ENCODE results near the gene ME3.

Gene ME3

DNA sequence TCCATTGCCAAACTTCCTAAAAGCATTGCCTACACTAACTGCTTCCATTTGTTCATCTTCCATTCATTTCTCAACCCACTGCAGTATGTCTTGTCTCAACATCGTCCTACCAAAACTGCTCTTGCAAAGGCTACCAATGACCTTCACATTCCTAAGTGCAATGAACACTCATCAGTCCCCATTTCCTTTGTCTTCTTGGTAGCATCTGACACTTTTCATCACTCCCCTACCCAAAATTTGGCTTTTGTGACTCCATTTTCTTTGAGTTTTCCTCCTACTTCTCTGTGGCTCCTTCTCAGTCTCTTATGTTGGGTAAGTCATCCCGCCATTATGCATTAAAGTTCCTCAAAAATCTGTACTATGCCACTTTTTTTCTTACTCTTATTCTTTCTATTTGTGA is 162.3 kb downstream of the ME3 start:
- DNase-seq, result no peak

DNA sequence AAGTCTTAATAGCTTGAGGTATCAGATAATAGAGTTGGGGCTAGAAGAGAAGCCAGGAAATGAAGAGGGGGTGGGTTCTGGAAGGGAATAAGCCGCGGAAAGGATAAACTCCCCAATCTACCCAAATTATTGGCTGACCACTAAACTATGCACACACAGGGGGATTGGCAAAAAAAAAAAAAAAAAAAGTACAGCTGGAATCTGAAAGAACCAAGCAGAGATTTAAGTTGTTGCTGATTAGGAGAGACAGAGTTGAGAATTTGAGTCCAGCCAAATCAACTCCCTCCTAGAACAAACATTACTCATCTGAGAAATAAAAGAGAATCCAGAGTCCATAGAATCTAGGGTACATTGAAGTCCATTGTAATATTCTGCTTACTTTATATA is 162.8 kb downstream of the ME3 start:
- no peak for DNase-seq

DNA sequence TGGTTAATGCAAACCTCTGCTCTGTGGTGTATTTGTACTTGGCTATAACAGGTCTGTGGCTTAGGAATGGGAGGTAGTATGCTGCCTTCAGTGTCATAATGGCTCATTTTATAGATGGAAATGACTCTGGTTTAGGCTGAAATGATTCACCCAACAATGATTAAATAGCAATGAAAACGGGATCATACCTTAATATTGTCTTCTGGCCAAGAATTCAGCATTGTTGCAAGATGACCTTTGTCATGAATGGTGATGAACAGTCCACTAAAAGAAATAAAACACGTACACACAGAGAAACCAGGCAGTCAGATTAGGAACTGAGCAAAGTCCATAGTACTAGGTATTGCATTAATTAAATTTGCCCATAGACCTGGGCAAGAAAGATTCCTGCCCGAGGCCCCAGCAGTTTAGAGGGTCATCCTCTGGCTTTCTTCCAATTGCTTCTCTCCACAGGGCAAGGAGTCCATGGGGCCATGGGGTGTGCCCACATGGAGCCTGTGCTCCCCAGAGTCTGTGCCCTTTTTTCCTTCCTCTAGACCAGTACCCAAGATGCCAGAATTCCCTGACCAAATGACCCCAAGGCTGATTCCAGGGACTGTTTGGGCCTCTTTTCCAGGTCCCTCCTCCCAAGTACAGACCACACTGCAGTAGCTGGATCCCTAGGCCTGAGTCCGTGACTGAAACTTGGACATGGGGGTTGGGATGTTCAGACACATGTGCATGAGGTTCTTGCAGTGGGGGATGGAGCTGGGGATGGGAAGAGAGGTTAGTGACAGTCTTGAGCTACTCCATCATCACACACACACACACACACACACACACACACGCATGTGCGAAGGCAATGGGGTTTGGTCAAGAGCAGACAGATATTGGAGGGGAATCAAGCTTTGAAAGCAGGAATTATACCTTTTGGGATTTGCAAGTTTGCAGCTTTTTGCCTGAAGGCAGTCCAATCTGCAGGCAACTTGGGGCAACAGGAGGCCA is 163.5 kb downstream of the ME3 start:
- no peak for DNase-seq

- DNase-seq, result no peak
Measured at GRCh38 chr11:86507249-86507845, 165.1 kb downstream of the ME3 start.

GRCh38 chr11:86506235-86506634 is 166.2 kb downstream of the ME3 start:
- no peak for DNase-seq

- DNase-seq, result no peak
Measured at GRCh38 chr11:86503131-86503530, 169.3 kb downstream of the ME3 start.

GRCh38 chr11:86502137-86502642 is 170.2 kb downstream of the ME3 start:
- DNase-seq, result no peak

GRCh38 chr11:86500500-86501140 is 171.8 kb downstream of the ME3 start:
- no peak for DNase-seq

- DNase-seq, result no peak
Measured at GRCh38 chr11:86499723-86500129, 172.7 kb downstream of the ME3 start.

DNA sequence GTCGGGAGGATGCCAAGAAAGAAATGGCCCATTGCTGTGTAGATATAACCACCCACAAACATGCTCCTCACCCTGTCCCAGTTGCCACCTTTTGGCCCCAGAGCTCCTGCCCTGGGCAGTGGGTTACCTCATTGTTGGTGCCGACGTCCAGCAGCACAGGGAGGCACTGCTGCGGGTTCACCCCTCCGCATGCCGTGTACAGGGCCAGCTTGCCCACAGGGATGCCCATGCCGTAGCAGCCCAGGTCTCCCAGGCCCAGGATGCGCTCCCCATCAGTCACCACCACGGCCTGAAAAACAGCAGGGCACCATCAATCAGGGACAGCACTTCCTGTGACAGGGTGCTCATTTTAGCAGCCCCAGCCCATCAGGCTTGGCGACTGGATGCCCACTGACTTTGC is 174.6 kb downstream of the ME3 start:
- no peak for DNase-seq

GRCh38 chr11:86497310-86497709 is 175.1 kb downstream of the ME3 start:
- no peak for DNase-seq

- DNase-seq, result no peak
Measured at GRCh38 chr11:86495351-86495750, 177.1 kb downstream of the ME3 start.

- DNase-seq, result no peak
Measured at GRCh38 chr11:86492370-86493010, 179.9 kb downstream of the ME3 start.

DNA sequence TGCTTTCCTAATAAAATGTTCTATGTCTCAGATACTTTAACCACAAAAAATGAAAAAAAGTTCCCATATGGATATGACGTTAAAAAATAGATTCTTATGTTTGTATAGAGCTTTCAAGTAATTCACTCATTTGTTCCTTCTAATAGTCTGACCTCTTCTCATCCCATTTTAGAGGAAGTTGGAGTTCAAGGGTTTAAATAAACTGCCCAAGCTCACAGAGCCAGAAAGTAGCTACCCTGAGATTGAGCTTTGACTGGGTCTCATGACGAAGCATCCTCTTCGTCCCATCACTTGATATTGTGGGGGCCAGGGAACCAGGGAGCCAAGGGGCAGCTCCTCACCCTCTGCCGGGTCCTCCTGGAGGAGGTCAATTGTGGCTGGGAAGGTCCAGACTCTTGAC is 181.4 kb downstream of the ME3 start:
- no peak for DNase-seq

DNA sequence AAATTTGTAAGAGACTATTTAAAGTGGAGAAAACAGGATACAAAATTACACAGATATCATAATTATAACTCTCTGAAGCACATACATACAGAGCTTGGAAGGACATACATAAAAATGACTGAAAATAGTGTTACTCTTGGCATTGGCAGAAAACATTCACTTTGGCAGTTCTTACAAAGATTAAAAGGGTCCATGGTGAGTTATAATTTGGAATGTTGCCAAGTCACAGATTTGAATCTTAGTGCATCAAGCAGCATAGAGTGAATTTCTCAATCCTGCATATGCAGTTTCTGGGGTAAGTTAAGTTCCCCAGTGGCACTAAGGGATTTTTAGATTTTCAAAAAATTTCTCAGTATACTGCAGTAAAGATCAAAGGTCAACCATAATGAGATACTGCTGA is 181.8 kb downstream of the ME3 start:
- DNase-seq, result no peak

DNA sequence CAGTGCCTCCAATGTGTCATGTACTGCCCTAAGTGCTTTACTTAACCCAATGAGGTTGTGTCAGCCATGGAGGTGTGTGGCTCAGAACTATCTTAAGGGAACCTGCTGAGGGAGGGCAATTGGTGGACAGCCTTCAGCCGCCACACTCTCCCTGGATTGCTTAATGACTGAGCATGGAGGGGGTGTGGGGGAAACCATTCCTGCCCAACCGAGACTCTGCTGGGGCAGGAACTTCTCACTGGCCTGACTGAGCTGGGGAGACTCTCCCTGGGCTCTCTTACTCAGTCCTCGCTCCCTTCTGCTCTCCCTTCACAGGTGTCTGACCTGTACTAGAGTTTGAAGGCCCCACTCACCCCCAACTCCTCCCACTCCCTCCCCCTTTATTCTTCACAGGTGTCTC is 183.0 kb downstream of the ME3 start:
- DNase-seq, result no peak

- DNase-seq, result no peak
Measured at GRCh38 chr11:86488553-86488952, 183.9 kb downstream of the ME3 start.

- DNase-seq, result no peak
Measured at GRCh38 chr11:86487671-86488070, 184.7 kb downstream of the ME3 start.

GRCh38 chr11:86486261-86487030 is 186.0 kb downstream of the ME3 start:
- DNase-seq, result no peak

DNA sequence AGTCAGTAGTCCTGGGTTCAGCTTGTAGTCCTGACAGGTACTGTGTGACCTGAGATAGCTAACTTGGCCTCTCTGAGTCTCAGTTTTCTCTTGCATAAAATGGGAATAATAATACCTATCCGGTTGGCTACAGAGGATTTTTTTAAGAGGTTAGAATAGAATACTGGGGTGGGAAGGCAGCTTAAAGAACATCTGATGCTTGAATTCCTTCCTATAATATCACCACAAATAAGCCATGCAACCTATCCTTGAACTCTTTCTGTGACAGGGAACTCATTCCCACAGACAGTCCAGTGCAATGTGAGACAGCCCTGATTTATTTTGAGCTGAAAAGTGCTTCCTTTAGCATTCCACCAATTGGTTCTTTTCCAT is 187.6 kb downstream of the ME3 start:
- no peak for DNase-seq

GRCh38 chr11:86483940-86484794 is 188.2 kb downstream of the ME3 start:
- no peak for DNase-seq

DNA sequence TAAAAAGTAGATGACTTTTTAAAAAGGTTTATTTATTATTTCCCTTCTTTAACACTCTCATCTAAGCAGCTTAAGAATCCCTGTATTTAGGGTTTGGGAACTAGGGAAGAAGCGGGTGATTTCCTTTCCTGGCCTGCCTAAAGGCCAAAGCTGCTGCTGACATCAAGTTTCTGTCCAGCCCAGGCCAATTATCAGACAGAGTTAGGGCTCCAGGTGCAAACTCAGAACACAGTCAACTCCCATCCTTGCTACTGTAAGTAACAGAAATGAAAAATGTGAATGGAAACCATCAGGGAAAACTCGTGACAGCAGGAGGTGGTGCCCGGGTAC is 188.8 kb downstream of the ME3 start:
- no peak for DNase-seq

All from activated T-cell treated with anti-CD3 and anti-CD28 coated beads for 4 hours (primary cell).